Measurements from ENCODE around the gene KCNIP1.

DNA sequence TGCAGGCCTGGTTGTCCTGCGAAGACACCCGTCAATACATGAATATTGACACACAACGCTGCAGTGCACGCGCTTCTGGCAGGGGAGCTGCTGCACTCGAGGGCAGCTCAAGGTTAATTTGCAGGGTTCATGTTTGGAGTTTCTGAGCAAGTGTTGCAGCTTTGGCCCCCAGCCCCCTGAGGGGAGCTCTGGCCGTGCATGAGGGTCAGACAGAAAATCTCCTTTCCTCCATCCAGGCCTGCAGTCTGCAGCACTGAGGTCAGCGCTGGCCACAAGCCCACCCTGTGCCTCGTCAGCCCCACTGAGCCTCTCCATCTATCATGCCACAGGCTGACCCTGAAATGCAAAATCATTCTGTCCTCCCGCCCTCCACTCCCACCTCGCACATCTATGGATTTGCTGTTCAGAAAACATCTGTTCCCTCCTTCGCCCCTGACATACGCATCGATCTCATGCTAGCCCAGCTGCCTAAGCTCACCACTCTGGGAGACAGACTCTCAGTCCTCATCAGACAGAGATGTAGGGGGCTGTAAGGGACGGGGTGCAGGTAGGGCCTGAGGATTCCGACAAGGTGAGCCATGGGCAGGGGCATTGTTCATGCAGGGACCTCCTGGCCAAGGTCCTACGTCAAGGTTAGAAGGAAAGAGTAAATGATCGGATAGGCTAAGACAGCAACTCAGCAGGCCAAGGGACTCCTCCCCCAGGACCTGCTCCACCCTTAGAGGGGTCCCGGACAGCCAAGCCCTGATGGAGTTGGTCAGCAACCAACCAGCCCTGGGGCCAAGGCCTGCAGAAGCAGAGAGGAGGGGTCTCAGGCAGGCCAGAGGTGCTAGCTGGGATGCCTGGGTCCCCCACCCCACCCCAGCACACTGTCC lies 125.1 kb downstream of the KCNIP1 start:
- TF ChIP-seq, protein P1, sequence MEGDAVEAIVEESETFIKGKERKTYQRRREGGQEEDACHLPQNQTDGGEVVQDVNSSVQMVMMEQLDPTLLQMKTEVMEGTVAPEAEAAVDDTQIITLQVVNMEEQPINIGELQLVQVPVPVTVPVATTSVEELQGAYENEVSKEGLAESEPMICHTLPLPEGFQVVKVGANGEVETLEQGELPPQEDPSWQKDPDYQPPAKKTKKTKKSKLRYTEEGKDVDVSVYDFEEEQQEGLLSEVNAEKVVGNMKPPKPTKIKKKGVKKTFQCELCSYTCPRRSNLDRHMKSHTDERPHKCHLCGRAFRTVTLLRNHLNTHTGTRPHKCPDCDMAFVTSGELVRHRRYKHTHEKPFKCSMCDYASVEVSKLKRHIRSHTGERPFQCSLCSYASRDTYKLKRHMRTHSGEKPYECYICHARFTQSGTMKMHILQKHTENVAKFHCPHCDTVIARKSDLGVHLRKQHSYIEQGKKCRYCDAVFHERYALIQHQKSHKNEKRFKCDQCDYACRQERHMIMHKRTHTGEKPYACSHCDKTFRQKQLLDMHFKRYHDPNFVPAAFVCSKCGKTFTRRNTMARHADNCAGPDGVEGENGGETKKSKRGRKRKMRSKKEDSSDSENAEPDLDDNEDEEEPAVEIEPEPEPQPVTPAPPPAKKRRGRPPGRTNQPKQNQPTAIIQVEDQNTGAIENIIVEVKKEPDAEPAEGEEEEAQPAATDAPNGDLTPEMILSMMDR (IDR thresholded peaks at IDR 0.05; ENCODE audit: low read depth, low read length) = no peak
- no peak for TF ChIP-seq MYC (IDR thresholded peaks at IDR 0.05; ENCODE audit: low read depth, low read length)

Measured in NB4 (cell line).